NK-92 treated with Interleukin-12 subunit alpha and Interleukin-12 subunit beta, amount 100 ng/mL, for 24 hours (cell line): ENCODE results near the gene EPHB3.
"Not testable (repeated sequence)": the region's sequence is repeated elsewhere in the genome, so short reads cannot be mapped to it uniquely, and the experiment has no call there.

Source experiments
- DNase-seq: peaks from one replicate; lab custom pipeline; 2025; lab: John Stamatoyannopoulos, UW

EPHB3 gene

GRCh38 chr3:184600685-184601377 lies 39.2 kb downstream of the EPHB3 start:
- no peak for DNase-seq

DNA sequence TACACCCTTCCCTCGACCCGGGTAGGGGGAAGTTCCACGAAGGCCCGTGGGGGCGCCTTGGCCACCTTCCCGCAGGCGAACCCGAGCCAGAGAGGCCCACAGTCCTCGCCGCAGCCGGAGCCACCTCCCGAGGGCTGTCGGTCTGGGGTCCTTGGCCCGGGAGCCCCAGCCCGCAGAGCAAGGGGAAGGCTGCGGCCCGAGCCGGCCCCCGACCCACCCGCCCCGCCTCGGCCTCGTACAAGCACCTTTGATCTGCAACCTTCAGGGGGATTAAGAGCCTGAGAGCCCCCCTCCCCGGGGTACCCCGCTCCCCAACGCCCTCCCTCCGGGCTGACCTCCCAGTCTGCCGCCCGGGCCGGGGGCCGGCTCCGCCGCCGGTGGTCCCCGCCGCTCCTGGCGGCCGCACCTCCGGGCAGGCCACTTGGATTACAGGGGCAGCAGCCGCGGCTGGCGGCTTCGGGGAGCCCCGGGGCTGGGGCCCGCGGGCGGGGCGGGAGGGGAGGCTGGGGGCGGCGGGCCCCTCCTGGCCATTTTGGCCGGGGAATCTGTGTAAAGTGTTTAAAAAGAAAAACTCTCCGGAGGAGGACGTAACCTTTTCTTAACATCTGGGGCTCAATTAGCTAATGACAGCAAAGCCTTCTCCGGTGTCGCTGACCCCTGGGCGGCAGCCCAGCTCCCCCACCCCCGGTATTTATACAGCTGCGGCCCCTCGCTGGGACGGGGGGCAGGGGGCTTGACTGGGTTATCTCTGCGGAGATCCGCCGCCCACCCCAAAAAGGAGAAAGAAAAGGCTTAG lies 40.2 kb downstream of the EPHB3 start:
- no peak for DNase-seq

DNA sequence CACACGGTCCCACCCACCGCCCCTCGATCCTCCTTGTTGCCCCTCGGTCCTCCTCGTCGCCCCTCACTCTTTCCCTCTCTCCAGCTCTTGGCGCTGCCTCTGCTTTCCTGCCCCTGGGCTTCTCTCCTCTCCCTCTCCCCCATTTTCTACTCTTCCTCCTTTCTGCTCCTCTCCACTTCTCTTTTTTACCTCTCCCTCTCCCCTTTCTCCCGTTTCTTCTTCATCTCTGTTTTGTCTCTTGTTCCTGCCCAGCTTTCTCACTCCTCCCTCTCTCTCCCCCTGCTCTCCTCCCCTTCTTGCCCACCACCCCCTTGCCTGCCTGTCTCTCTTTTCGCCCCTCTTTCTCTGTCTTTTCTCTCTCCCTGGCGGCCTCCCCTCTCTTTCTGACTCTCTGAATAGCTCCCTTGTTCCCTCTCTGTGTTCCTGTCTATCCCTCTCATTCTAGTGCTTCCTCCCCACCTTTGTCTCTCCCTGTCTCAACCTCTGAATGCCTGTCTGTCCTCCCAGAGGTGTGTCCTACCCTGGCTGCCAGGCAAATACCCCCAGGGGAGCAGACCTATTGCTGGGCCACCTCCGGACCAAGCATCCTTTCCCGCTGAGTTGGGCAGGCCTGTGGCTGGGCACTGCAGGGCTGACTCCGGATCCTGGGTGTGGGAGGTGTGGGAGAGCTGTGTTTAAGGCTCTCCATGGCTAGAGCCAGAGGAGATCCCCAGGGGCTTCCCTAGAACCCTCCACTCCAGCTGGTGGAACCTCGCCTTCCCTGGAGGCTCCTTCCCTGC lies 41.0 kb downstream of the EPHB3 start:
- no peak for DNase-seq

DNA sequence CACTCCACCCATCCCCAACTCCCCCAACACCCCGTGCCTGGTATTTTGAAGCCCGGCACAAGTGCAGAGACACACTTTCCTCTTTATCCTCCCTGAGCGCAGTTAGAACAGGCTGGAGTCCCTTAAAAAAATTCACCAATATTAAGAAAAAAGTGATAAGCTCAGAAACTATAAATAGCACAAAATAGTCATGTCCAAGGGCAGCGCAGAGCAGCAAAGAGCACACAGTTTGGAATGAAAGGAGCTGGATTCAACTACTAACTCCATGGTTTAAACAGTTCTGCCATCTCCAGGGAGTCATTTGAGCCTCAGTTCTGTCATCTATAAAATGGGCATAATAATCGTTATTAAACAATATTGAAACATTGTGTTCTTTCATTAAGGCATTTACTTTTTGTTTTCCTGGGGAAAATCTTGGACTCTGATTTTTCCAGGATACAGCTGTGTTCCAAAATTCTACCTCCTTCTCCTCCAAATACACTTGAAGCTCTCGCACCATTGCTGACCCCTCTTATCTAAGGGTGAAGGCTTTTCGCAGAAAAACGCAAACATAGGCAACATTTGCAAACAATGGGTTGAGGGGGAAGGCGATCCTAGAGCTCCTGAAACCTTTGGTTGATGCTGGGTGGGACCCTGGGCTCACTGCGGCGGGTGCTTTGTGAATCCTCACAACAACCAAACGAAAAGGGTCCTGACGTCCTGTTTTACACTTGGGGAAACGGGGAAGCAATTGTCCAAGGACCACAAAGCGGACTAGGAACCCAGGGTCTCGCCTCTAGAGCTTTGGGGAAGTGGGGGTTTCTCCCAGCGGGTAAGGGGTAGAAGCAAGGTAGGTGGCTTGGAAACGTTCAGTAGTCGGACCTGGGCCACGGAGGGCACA lies 41.8 kb downstream of the EPHB3 start:
- DNase-seq: no peak

DNA sequence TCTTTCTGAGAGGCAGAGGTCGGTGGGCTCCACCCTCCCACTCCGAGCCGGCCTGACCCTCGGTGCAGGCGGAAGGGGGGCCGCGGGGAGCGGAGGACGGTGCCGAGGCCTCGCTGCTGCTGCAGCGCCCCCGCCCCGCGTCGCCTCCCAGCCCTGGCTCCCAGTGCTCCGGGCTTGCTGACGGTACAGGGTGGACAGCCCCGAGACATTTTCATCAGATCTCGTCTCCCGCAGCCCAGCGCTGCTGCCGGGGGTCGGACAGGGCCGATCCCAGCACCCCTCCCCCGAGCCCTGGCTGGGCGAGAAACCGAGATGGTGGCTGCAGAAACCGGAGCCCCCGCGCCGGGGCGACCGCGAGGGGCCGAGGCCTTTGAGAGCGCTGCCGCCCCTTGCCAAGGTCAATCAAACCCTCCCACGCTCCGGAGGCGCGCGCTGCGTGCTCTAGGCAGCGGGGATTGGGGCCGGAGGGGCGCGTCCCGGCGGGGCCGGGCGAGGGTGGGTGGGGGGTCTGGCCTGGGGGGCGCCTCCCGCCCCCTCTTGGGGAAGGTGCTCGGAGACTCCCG lies 42.5 kb downstream of the EPHB3 start:
- no peak for DNase-seq

- DNase-seq: no peak
Measured at GRCh38 chr3:184604615-184605290, 43.2 kb downstream of the EPHB3 start.

DNA sequence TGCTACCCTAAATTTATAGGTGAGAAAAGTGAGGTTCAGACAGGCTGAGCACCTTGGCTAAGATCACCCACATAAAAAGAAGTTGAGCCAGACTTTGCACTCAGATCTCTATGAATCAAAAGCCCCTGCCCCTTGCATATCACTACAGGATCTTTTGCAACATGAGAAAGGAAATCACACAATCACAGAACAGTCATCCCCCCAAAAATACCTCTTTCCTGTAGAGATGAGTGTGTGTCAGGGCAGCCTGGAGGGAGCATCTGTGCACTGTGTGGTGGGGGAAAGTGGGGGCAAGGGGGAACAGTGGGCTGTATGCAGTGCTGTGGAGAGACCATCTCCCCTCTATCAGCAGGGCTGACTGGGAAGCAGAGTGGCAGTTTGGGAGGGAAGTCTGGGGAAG lies 46.6 kb downstream of the EPHB3 start:
- peak; percentile 57 for DNase-seq

DNA sequence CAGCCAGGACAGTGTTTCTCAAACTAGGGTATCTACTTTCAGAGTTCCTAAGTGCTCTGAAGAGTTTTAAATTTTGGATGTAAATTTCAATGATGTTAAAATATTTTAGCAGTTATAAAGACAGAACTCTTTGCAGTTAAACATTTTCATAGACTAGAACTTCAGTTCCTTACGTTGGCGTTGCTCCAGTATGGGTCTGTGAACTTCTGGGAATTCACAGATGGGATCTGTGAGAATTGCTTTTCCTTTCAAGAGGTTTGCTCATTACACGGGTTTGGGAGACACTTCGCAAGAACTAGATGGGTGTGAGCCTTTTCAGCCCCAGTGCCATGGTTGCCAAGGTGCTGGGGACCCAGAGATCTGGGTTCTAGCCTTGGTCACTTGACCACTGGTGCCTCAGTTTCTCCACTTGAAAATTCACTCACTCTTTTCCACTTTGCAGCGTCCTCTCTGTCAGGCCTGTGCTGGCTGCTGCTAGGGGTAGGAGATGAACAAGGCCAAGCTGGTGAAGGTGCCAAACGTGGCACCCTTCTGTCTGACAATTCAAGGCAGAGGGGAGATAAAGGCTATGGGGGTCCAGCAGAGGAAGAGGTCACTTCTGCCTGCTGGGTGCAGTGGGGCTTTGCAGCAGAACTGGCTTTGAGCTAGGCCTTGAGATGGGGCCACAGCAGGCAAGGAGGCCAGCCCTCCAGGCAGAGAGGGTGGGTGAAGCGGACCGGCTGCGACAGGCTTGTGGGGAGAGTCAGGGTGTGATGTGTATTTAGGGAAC lies 48.1 kb downstream of the EPHB3 start:
- no peak for DNase-seq

- DNase-seq: no peak
Measured at GRCh38 chr3:184610245-184610871, 48.8 kb downstream of the EPHB3 start.

DNA sequence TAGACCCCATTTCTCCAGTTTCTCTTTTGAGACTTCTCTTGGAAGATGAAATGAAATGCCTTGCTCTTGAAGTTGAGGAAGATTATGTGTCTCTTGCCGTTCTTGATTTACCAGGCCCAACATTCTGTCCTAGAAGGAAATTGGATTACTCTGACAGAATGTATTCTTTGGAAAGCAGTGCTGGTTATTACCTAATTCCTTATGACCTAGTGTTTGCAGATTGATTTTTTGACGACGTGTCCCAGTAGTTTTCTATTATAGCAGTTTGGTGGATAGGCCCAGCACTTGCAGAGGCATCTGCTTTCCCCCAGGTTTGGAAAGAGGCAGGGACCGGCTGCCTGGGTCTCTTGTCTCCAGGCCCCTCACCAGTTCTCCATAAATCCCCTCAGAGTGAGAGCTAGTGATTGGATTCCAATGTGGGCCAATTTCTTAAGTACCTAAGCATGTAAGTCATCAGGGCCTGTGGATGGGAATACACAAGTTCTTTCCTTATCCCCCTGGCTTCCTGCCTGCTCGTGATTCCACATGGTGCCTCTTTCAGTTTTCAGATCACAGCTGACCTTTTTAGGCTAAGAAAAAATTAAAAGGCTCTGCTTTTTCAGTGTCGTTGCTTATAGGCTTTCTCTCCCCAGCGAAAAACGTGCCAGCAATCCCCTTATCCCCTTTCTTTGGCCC lies 50.2 kb downstream of the EPHB3 start:
- no peak for DNase-seq

- DNase-seq: no peak
Measured at GRCh38 chr3:184615396-184615795, 53.8 kb downstream of the EPHB3 start.

DNA sequence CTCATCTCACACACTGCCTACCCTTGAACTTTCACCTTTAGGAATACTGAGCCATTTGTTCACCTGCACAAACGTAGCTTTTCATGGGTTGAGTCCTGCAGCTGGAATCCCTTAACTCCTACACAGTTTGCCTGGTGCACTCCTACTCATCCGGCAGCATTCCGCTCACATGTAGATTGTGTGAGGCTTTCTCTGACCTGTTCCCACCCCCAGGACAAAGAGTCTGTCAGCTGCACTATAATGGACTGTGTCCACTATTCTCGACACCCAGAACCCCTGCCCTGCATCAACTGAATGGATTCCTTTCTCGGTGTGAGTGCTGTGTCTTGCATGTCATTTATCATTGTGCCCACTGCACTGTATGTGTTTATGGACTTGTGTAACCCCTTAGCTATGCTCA lies 54.9 kb downstream of the EPHB3 start:
- no peak for DNase-seq

DNA sequence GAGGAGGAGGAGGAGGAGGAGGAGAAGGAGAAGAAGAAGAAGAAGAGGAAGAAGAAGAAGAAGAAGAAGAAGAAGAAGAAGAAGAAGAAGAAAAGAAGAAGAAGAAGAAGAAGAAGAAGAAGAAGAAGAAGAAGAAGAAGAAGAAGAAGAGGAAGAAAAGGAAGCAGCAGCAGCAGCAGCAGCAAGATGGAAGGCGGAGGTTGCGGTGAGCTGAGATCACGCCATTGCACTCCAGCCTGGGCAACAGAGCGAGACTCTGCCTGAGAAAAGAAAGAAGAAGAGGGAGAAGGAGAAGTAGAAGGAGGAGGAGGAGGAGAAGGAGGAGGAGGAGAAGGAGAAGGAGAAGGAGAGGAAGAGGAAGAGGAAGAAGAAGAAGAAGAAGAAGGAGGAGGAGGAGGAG lies 55.7 kb downstream of the EPHB3 start:
- DNase-seq: not testable (repeated sequence)

DNA sequence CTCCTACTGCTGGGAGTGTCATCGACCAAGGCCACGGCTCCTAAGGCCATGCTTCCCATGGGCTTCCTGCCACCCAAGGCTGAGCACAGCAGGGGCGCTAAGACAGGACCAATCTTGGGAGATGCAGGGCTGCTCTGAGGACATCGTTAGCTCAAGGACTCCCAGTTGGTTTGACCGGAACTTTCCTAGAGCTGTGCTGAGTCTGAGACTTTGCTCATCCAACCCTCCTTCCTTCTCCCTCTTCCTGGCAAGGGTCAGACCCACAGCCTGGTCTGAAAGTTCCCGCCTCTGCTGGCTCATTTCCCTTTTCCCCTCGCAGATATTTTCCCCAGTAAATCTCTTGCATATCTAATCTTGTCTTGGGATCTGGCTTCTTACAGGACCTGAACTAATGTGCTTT lies 57.2 kb downstream of the EPHB3 start:
- DNase-seq: no peak

DNA sequence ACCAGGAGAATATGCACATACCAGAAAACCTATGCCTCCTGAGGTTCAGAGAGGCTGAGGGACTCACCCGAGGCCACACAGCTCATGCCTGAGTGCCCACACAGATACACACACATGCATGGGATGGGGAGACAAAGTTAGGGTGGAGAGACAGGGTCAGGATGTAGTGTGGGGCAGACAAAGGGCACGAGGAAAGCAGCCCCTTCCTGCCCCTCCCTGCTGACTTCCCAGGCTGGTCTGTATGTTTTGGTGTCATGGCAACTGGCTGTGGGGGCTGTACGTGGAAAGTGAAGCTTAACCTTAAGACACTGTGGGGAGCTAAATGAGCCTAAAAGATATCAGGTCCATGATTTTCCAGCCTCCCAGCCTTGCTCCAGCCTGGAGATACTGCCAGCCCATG lies 57.8 kb downstream of the EPHB3 start:
- peak; percentile 28 for DNase-seq

DNA sequence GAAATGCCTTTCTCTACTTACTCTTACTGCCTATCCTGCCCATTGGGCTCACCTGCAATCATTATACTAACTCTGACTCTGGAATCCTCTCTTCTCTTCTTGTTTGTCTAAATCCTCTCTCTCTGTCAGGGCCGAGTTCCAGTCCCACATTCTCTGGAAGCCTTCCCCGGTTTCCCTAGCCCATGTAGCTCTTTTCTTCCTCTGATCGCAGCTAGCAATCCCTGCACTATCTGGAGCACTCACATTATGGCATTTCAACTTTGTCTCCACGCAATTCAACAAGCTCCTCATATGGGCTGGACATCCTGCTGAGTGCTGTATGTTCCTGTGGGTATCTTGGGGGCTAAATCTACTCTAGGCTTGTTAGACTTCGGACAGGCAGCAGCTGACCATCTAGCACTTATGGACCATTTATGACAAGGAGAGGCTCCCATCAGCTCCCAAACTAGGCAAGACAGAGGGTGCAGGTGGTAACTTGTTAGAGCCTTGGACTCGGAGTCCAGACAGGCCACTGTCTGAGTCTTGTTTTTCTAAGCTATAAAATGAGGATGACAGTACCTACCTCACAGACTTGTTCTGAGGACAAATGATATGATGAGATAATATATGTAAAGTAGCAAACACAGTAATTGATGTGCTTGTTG lies 58.3 kb downstream of the EPHB3 start:
- no peak for DNase-seq

DNA sequence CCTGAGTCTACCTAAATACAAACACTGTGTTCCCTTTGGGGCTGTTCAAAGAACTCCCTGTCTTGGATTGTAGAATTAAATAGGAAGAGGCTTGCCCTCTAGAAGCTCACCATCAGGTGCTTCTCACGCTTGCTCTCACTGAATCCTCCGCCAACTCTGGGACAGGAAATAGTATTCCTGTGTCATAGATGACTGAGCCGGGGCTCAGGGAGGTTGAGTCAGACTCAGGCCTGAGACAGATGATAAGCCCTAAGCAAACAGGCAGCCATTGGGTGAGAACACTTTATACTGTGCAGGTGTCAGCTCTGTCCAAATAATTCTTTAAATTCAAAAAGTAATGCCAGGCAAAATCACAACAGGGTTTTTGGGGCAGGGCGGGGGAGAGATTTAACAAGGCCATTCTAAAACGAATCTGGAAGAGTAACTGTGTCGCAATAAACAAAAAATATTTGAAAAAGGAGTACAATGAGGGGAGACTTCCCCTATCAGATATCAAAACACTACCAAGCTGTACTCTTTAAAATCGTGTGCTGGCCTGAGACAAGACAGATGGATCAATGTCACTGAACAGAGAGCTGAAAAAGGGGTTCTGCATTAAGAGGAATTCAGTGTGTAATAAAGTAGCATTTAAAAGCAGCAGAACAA lies 59.0 kb downstream of the EPHB3 start:
- no peak for DNase-seq

DNA sequence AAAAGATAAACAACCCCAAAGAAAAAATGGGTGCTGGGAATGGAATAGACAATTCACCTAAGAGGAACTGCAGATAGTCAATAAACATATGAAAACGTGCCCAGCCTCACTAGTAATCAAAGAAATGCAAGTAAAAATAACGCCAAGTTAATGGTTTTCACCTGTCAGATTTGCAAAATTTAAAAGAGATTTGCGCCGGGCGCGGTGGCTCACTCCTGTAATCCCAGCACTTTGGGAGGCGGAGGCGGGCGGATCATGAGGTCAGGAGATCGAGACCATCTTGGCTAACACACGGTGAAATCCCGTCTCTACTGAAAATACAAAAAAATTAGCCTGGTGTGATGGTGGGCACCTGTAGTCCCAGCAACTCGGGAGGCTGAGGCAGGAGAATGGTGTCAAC lies 60.6 kb downstream of the EPHB3 start:
- not testable (repeated sequence) for DNase-seq
